HepG2 (cell line): ENCODE results near the gene CAPN10. TPM values are rescaled to one million over a fixed set of nuclear protein-coding genes. Genes with fewer than 3 reads are reported as not detected.
A peak's percentile ranks its signal among the peaks of the same experiment; 100 is the strongest.

Source experiments
- JUNB ChIP-seq: sonication (generic); formaldehyde crosslinking; IDR thresholded peaks from 2 replicates; pipeline ENCODE4 v1.8.0; 2022; ENCODE audit warnings: missing genetic modification reagents, mild to moderate bottlenecking, borderline replicate concordance
- KAT8 ChIP-seq: IDR thresholded peaks from 2 replicates; pipeline ENCODE4 v1.6.1; 2016; ENCODE audit warnings: missing genetic modification reagents, missing compliant biosample characterization
- NFIB ChIP-seq: sonication (generic); formaldehyde crosslinking; IDR thresholded peaks from 2 replicates; pipeline ENCODE4 v1.9.0; 2021; ENCODE audit warnings: missing genetic modification reagents, mild to moderate bottlenecking, borderline replicate concordance
- PRMT3 ChIP-seq: sonication (generic); formaldehyde crosslinking; IDR thresholded peaks from 2 replicates; pipeline ENCODE4 v1.8.1; 2022; ENCODE audit warnings: low read depth, mild to moderate bottlenecking, moderate library complexity, missing genetic modification reagents, borderline replicate concordance
- SNAI1 ChIP-seq: sonication (generic); formaldehyde crosslinking; IDR thresholded peaks from 2 replicates; pipeline ENCODE4 v1.5.0; 2020; ENCODE audit warnings: mild to moderate bottlenecking, missing genetic modification reagents, borderline replicate concordance
- TGIF2 ChIP-seq: IDR thresholded peaks from 2 replicates; pipeline ENCODE4 v1.6.1; 2016; ENCODE audit warnings: control low read depth, missing compliant biosample characterization
- XRCC5 ChIP-seq: fragments of 200-400 bp; formaldehyde crosslinking; optimal IDR thresholded peaks from 2 replicates; pipeline ENCODE3; 2017; ENCODE audit warnings: mild to moderate bottlenecking, low read length
- ZNF253 ChIP-seq: sonication (generic); formaldehyde crosslinking; IDR thresholded peaks from 2 replicates; pipeline ENCODE4 v1.8.0; 2022; ENCODE audit warnings: mild to moderate bottlenecking, missing genetic modification reagents, borderline replicate concordance
- ZNF331 ChIP-seq: sonication (generic); formaldehyde crosslinking; IDR thresholded peaks from 2 replicates; pipeline ENCODE4 v1.4.0; 2020; ENCODE audit warnings: missing genetic modification reagents
- ZNF407 ChIP-seq: sonication (generic); formaldehyde crosslinking; IDR thresholded peaks from one replicate; pipeline ENCODE4 v1.5.1; 2020; ENCODE audit warnings: mild to moderate bottlenecking, missing genetic modification reagents; ENCODE audit errors: not compliant biosample characterization
- ZNF558 ChIP-seq: sonication (generic); formaldehyde crosslinking; IDR thresholded peaks from 2 replicates; pipeline ENCODE4 v1.9.0; 2022; ENCODE audit warnings: mild to moderate bottlenecking, missing genetic modification reagents, borderline replicate concordance
- ZNF703 ChIP-seq: sonication (generic); formaldehyde crosslinking; IDR thresholded peaks from 2 replicates; pipeline ENCODE4 v1.5.1; 2020; ENCODE audit warnings: missing genetic modification reagents, mild to moderate bottlenecking, moderate library complexity, borderline replicate concordance
- ZSCAN25 ChIP-seq: sonication (generic); formaldehyde crosslinking; IDR thresholded peaks from 2 replicates; pipeline ENCODE4 v1.8.0; 2022; ENCODE audit warnings: mild to moderate bottlenecking, missing genetic modification reagents
- polyA plus RNA-seq, 8 experiments: library from polyadenylated mRNA; depleted of rRNA in 3 of 8; stranded (reverse) in 7 of 8; unstranded in 1 of 8; fragments of >200 nt; fragmentation: Illumina TruSeq in 4 of 8; extraction: Trizol in 4 of 8; gene quantifications; 2 replicates each; pipeline versions ENCODE4 v1.2.1 to v1.2.3, GENCODE V29; 2011 to 2016; ENCODE audit warnings: low read depth in 4 of 8, missing spikeins in 1 of 8, mixed read lengths in 1 of 8; ENCODE audit not compliant: insufficient read depth in 1 of 8
- total RNA-seq, 5 experiments: library from RNA; depleted of rRNA; stranded (reverse); fragments of >200 nt; fragmentation: Illumina TruSeq; extraction: Trizol; gene quantifications; 2 replicates each; pipeline ENCODE4 v1.2.3, GENCODE V29; 2016; ENCODE audit warnings: low read depth in 1 of 5
- TF ChIP-seq, protein P1 (sequence below): IDR thresholded peaks from 2 replicates; pipeline ENCODE4 v1.6.1; 2016; ENCODE audit warnings: low read depth, missing genetic modification reagents, missing compliant biosample characterization
- TF ChIP-seq, protein P2 (sequence below): sonication (generic); formaldehyde crosslinking; conservative IDR thresholded peaks from 2 replicates; pipeline ENCODE4 v1.8.1; 2023; ENCODE audit warnings: missing genetic modification reagents

CAPN10 gene
- total and polyA plus RNA-seq, 2 of the 13 experiments (the other 11 are each of a cell fraction or from before 2014, with no cell fraction given), result 27.6 to 32.4 TPM

GRCh38 chr2:240560084-240560479 lies 26.5 kb upstream of the CAPN10 start, which contains the start of gene DUSP28 (continued):
- TF ChIP-seq ZNF407 (CRISPR knock-in tag), result no peak
- no peak for TF ChIP-seq ZNF558
- TF ChIP-seq TGIF2 (CRISPR knock-in tag), result peak; percentile 95
- peak; percentile 90 for TF ChIP-seq ZNF331 (CRISPR knock-in tag)
- TF ChIP-seq, protein P1, sequence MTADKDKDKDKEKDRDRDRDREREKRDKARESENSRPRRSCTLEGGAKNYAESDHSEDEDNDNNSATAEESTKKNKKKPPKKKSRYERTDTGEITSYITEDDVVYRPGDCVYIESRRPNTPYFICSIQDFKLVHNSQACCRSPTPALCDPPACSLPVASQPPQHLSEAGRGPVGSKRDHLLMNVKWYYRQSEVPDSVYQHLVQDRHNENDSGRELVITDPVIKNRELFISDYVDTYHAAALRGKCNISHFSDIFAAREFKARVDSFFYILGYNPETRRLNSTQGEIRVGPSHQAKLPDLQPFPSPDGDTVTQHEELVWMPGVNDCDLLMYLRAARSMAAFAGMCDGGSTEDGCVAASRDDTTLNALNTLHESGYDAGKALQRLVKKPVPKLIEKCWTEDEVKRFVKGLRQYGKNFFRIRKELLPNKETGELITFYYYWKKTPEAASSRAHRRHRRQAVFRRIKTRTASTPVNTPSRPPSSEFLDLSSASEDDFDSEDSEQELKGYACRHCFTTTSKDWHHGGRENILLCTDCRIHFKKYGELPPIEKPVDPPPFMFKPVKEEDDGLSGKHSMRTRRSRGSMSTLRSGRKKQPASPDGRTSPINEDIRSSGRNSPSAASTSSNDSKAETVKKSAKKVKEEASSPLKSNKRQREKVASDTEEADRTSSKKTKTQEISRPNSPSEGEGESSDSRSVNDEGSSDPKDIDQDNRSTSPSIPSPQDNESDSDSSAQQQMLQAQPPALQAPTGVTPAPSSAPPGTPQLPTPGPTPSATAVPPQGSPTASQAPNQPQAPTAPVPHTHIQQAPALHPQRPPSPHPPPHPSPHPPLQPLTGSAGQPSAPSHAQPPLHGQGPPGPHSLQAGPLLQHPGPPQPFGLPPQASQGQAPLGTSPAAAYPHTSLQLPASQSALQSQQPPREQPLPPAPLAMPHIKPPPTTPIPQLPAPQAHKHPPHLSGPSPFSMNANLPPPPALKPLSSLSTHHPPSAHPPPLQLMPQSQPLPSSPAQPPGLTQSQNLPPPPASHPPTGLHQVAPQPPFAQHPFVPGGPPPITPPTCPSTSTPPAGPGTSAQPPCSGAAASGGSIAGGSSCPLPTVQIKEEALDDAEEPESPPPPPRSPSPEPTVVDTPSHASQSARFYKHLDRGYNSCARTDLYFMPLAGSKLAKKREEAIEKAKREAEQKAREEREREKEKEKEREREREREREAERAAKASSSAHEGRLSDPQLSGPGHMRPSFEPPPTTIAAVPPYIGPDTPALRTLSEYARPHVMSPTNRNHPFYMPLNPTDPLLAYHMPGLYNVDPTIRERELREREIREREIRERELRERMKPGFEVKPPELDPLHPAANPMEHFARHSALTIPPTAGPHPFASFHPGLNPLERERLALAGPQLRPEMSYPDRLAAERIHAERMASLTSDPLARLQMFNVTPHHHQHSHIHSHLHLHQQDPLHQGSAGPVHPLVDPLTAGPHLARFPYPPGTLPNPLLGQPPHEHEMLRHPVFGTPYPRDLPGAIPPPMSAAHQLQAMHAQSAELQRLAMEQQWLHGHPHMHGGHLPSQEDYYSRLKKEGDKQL (CRISPR knock-in tag), result peak; percentile 41; the same call in 1 of the 2 replicates
- TF ChIP-seq ZNF253, result peak; percentile 89; the same call in 1 of the 2 replicates
- peak; percentile 12 for TF ChIP-seq XRCC5
- no peak for TF ChIP-seq ZNF703 (CRISPR knock-in tag)
- no peak for TF ChIP-seq JUNB (CRISPR knock-in tag)
- TF ChIP-seq NFIB (CRISPR knock-in tag), result no peak
- peak; percentile 70; the same call in 1 of the 2 replicates for TF ChIP-seq KAT8 (CRISPR knock-in tag)
- TF ChIP-seq SNAI1 (CRISPR knock-in tag), result peak; percentile 48
- no peak for TF ChIP-seq ZSCAN25 (CRISPR knock-in tag)
- TF ChIP-seq, protein P2, sequence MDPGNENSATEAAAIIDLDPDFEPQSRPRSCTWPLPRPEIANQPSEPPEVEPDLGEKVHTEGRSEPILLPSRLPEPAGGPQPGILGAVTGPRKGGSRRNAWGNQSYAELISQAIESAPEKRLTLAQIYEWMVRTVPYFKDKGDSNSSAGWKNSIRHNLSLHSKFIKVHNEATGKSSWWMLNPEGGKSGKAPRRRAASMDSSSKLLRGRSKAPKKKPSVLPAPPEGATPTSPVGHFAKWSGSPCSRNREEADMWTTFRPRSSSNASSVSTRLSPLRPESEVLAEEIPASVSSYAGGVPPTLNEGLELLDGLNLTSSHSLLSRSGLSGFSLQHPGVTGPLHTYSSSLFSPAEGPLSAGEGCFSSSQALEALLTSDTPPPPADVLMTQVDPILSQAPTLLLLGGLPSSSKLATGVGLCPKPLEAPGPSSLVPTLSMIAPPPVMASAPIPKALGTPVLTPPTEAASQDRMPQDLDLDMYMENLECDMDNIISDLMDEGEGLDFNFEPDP (CRISPR knock-in tag), result no peak
- TF ChIP-seq PRMT3, result no peak
